Amniotic epithelial cell (primary cell): ENCODE measurements around the gene AFF1.
"Not testable (repeated sequence)": the region's sequence is repeated elsewhere in the genome, so short reads cannot be mapped to it uniquely, and the experiment has no call there.

Experiments
- DNase-seq: peaks from one replicate; pipeline ENCODE4 v3.0.0-alpha.2; 2010; ENCODE audit warnings: low read depth

The AFF1 gene

DNA sequence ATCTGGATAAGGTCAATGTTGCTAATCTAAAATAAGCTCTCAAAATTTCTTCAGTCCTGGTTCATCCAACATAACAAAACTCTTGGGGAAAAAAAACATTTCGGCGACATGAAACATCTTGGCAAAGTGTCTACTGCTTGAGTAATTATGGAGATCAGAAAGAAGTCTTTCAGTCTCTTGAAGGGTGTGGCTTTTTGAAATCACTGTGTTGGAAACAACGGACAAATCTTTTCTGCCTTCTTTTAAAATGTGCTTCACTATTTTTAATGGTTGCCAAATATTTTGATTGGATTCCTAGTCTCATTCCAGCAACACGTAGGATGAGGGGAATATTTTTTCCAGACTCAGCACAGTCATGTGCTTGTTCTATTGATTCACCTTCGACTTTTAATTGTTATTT is 147.0 kb downstream of the AFF1 start:
- DNase-seq: no peak

DNA sequence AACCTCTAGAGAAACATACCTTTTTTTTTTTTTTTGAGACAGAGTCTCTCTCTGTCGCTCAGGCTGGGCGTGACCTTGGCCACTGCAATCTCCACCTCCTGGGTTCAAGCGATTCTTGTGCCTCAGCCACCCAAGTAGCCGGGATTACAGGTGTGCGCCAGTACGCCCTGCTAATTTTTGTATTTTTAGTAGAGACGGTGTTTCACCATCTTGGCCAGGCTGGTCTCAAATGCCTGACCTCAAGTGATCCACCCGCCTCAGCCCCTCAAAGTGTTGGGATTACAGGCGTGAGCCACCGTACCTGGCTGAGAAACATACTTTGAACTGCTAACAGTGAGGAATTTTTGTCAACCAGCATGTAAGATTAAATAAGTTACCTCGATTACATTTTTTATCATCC is 150.9 kb downstream of the AFF1 start:
- DNase-seq: not testable (repeated sequence)

DNA sequence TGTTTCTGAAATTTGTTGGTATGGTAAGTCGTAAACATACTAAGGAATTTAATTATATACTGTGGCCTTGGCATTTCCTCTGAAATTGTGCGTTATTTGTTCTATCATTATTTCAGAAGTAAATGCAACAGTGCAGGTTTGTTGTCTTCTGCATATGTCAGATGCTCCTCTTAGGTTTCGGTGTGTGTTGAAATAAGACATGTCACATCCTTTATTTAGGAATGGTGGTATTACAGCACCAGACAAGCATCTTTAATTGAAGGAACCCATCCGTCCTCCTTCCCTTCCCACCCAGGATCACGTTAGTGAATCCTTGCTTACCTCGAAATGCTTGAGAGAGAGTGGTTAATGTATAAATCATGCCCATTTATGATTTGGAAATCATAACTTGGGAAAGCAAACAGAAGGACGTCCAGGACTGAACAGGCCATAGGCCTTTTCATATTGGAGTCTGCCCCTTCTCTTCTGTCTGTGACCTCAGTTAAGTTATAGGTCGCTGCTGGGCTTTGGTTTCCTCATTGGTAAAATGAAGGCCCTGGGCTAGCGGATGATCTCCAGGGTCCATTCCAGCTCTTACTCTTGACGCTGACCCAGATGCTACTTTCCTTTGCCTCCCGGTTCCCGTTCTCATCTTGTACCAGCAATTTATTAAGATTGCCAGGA is 151.5 kb downstream of the AFF1 start:
- no peak for DNase-seq

GRCh38 chr4:87087015-87087414 is 152.2 kb downstream of the AFF1 start:
- peak; percentile 19 for DNase-seq

DNA sequence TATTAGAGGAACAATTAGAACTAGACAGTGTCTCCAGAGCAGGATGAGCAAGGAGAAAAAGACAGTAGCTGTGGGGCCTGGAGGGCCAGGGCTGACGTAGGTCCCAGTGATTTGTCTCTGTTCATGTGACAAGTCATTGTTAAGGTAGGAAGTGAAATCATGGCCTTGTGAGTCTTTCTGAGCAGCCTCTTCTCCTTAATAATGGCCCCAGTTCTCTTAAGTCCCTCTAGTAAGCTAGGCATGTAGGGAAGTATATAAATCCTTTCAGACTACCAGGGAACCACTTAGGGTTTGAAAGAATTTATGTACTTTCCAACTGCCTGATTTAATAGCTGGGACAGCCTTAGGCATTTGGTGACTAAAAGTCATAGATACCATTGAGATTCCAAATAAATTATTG is 152.6 kb downstream of the AFF1 start:
- DNase-seq: no peak

DNA sequence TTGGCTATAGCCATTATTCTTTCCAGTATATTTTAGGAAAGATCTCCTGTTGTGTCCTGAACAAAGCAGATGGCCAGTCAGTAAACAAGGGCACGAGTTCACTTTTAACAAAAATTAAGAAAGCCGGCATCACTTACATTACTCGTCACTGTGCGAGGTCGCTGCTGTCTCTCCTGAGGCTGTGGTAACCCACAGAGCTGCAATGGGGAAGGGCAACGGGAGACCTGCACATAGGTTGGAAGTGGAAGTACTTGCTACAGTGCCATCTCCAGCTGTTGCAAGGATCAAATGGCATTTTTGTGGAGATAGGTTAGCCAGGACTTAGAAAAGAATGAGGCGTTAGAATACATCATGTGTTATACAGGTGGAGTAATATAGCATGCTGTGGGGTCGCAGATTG is 153.4 kb downstream of the AFF1 start:
- DNase-seq: no peak

GRCh38 chr4:87089368-87089767 is 154.6 kb downstream of the AFF1 start:
- no peak for DNase-seq

- no peak for DNase-seq
Observed at GRCh38 chr4:87090305-87090704, 155.5 kb downstream of the AFF1 start.

GRCh38 chr4:87092389-87093141 is 157.8 kb downstream of the AFF1 start:
- DNase-seq: peak; percentile 95

DNA sequence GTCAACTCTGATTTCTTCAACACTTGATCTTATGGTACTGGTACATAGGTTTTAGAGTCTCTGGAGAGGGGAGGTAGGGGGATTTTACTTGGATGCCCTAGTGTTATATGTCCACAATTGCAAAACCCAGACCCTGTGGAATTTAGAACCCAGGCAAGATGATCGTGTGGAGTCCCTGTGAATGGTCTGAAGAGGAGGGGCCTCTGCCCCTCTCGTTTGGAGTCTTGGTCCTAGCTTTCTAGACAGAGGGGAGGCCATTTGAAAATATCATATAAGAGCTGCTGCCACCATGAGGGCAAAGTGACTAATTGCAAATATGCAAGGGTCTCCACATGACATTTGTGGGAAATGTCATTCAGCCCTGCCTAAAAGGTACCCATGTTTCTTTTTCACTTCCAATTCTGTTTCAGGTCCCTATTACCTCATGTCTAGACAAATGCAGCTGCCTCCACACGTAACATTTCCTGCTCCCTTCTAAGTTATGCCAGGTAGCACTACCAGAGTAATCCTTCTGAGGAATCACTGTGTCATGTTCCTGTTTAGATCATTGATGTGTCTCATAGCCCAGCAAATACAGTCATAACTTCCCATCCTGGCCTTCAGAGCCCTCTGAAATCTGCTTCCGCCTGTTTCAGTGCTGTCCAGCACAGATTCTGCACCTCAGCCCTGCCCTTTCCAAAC is 158.8 kb downstream of the AFF1 start:
- DNase-seq: peak; percentile 42

GRCh38 chr4:87097075-87097474 is 162.3 kb downstream of the AFF1 start:
- DNase-seq: no peak

DNA sequence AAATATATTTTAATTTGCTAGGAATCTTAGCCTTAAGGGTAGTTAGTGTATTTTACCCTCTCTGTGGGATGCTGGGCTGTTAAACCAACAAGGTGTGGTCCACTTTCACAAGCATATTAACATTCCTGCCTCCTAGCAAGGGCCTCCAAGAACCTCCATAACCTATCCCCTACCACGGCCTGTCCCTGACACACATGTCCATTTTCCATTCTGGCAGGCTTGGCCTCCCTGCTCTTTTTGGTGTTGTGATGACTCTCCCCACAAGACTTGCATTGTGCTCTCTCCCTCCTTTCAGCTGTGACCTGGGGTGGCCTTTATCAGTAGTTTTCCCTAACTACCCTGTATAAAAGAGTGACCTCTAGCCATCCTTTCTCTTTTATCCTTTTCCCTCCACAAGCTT is 165.4 kb downstream of the AFF1 start:
- DNase-seq: no peak

DNA sequence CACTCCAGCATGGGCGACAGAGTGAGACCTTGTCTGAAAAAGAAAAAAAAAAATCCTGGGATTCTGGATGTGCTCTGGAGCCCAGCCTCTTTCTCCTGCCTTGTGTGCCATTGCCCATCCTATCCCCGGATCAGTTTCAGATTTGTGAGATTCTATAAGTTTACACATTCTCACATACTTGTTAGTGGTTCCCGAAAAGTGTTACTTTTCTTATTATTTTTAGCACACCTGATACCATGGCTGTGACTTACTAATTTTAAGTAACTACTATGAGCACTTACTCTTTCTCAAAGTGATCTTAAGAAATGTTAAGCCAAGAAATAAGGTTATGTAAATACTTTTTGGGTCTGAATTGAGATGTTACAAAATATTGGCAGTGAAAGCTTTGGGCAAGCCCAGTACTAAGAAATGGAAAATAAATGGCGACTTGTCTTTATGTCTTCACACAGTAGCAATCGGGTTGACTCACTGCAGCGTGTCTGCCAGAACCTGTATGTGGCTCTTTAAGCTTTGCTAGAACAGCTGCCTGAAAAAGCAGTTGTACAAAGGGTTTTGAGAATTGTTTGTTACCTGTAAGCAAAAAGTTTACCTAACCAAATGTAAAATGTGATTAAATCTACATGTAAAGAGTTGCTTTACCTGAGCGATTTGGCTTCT is 166.9 kb downstream of the AFF1 start:
- peak; percentile 22 for DNase-seq

- peak; percentile 63 for DNase-seq
Observed at GRCh38 chr4:87103086-87103485, 168.3 kb downstream of the AFF1 start.

DNA sequence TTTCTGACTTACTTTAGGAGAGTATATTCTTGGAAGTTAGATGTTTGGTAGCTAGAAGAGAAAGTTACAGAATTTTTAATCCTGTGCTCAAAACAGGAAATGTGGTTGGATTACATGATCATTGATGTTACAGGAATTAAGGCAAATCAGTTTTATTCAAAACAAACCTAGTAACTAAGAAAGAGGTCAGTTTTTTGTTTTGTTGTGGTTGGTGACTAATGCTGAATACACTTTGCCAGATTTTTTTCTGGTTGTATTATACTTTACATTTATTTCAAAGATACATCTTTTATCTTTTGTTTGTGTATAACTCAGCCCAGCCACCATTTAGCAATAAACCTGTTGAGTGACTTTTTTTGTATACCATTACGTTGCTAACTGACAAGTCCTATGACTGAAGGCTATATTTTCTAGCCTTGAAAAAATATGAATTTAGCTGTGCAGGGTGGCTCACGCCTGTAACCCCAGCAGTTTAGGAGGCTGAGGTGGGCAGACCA is 168.9 kb downstream of the AFF1 start:
- peak; percentile 77 for DNase-seq

GRCh38 chr4:87105101-87105845 is 170.5 kb downstream of the AFF1 start:
- no peak for DNase-seq

GRCh38 chr4:87108142-87108546 is 173.3 kb downstream of the AFF1 start:
- peak; percentile 67 for DNase-seq

DNA sequence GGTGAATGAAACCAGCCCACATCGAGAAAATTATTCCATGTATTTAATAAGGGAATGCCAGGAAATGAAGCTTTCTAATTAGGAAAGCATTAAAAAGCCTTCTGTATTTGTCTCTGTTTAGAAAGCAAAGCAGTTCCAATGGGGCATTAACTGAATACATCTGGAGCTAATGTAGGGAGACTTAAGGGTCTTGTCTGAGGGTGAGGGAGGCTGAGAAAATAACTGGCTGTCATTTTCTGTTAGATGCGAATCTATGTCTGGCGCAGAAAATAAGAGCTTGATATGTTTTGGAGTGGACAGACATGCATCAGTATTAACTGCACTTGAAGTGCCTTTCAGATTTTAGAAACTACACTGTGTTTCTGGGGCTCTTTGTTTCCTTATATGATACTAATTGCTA is 174.3 kb downstream of the AFF1 start:
- no peak for DNase-seq

- DNase-seq: no peak
Observed at GRCh38 chr4:87109945-87110344, 175.1 kb downstream of the AFF1 start.

DNA sequence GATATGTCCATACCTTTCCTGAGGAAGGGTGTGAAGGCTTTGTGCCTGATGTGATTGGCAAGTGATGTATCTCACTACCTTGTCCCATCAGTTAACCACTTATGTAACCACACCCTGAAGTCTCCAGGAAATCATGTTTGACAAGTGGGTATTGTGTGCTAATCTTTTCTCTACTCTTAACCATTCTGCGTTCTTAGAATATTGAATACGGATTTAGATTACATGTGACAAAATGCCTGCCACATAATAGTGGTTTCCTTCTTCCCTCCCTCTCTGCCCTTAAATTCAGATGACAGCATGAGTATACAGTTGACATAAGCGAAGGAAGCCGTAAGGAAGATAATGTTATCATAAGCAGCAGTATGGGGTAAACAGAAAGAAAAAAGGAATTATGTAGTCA is 177.3 kb downstream of the AFF1 start:
- DNase-seq: peak; percentile 19

DNA sequence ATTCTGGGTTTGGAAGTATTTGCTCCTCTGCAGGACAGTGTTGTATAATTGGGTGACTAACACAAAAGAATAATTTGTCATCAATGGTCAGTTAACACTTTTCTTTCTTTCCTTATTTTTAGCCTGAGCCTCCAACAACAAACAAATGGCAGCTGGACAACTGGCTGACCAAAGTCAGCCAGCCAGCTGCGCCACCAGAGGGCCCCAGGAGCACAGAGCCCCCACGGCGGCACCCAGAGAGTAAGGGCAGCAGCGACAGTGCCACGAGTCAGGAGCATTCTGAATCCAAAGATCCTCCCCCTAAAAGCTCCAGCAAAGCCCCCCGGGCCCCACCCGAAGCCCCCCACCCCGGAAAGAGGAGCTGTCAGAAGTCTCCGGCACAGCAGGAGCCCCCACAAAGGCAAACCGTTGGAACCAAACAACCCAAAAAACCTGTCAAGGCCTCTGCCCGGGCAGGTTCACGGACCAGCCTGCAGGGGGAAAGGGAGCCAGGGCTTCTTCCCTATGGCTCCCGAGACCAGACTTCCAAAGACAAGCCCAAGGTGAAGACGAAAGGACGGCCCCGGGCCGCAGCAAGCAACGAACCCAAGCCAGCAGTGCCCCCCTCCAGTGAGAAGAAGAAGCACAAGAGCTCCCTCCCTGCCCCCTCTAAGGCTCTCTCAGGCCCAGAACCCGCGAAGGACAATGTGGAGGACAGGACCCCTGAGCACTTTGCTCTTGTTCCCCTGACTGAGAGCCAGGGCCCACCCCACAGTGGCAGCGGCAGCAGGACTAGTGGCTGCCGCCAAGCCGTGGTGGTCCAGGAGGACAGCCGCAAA is 179.6 kb downstream of the AFF1 start:
- DNase-seq: no peak
